ENCODE measurements around the gene TAGLN.

TAGLN gene

GRCh38 chr11:117199053-117199915 is at the start of gene TAGLN:
Gene TAGLN, plus strand, starts transcription at chr11:117199370. Its CDS starts 3,644 bp downstream, at chr11:117203014.
- no peak for DNase-seq

- DNase-seq, result no peak
These were observed 47.1 kb upstream of the TAGLN start for GRCh38 chr11:117152066-117152465.

- DNase-seq, result no peak
These were observed 44.7 kb upstream of the TAGLN start for GRCh38 chr11:117154468-117154867.

GRCh38 chr11:117157507-117157906 is 41.7 kb upstream of the TAGLN start:
- no peak for DNase-seq

GRCh38 chr11:117159892-117160291 is 39.3 kb upstream of the TAGLN start:
- no peak for DNase-seq

DNA sequence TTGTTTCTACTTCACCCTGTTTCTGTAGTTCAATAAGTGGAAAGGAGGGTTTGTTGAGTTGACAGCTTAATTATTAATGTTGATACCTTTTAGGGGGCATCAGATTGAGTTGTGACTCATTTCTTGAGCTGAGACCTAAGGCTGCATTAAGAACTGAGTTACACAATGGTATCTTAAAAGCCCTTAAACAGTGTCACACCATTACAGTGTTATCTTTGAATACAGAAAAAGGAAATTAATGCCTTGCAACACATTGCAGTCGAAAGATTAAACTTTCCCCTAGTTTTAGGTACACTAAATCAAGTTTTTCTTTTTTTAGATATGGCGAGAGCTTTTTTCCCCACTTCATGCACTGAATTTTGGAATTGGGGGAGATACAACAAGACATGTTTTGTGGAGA is 38.3 kb upstream of the TAGLN start:
- no peak for DNase-seq

- DNase-seq, result no peak
These were observed 32.7 kb upstream of the TAGLN start for GRCh38 chr11:117166491-117166890.

DNA sequence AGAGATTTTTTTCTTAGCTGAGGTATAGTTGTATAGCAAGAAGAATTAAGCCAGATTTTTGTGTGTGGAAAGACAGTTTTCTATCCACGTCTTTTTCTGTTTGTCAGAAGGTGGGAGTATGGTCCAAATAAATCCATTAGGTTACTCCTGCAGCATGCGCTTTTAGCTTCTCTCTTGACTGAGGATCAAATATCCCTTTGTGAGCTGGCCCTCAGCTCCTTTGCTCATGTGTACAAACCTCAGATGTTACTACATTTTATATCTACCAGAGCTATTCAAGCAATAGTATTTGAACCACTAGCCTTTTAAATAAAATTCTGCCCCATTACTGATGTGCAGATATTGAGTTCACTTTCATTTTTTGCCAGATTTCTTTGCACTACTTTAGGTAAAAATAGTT is 29.4 kb upstream of the TAGLN start:
- DNase-seq, result no peak

DNA sequence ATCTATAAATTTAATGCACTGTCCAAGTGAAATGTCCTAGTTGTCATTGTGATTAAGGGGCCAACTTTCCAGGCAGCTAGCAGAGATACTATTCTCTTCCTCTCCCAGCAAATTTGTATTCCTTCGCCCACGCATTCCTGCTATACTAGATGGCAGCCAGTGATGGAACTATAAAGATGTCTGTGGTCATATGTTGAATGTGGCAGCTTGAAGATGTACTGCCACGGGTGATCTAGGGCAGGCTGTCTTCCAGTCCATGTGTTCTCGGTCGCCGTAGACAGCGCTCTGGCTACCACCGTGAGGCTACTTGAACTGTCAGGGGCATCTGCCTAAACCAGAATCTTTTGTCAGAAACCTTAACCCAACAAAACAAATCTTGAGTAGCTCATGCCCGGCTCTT is 29.0 kb upstream of the TAGLN start:
- DNase-seq, result no peak

GRCh38 chr11:117171007-117171403 is 28.2 kb upstream of the TAGLN start:
- no peak for DNase-seq

GRCh38 chr11:117171404-117172061 is 27.6 kb upstream of the TAGLN start:
- DNase-seq, result no peak

GRCh38 chr11:117172724-117173421 is 26.3 kb upstream of the TAGLN start:
- no peak for DNase-seq

DNA sequence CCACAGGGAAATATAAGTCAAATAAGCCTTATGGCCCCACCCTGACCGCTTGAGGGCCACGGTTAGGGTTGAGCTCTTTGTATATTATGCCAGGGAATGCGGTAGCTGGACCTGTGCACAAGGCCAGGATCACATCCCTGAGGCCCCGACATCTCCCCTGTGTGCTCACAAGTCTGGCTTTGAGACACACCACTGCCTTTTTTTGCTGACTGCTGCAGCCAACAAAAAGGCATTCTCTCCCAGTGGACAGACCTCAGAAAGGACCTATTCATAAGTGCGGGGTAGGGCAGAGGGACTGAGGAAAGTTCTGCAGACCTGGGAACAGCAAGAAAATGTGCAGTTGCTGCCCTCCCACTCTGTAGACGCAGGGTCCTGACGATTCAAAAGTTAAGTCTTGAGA is 24.1 kb upstream of the TAGLN start:
- DNase-seq, result no peak

DNA sequence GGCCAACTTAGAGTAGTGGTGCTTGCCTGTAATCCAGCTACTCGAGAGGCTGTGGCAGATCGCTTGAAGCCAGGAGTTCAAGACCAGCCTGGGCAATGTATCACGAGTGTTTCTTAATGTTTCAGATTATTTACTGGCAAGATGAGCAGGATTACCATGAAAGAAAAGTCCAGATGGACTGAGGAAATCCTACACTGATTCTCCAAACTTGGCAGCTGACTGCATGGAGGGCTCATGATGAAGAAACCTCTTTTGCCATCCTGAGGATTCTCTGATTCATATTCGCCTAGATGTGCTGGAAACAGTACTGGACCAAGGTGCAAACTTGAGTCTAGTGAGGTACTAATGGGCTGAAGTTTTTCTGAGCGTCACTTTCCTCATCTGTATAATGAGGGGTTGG is 23.4 kb upstream of the TAGLN start:
- no peak for DNase-seq

GRCh38 chr11:117176186-117176585 is 23.0 kb upstream of the TAGLN start:
- DNase-seq, result no peak

DNA sequence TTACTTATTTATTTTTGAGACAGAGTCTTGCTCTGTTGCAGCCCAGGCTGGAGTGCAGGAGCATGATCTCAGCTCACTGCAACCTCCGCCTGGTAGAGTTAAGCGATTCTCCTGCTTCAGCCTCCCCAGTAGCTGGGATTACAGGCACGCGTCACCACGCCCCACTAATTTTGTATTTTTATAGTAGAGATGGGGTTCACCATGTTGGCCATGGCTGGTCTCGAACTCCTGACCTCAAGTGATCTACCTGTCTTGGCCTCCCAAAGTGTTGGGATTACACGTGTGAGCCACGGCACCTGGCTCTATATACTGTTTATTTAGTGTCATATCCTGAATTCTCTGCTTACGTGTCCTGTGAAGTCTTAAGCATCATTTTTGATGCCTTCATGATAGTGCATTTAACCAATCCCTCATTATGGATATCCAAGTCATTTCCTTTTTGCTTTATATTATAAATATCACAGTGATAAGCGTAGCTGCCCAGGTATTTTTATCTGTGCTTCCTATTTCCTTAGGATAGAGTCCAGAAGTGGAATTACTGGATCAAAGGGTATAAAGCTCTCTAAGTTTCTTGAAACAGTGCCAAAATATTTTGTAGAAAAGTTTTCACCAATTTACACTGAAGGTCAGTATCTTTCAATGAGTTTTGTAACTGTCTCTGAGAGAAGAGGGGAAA is 21.5 kb upstream of the TAGLN start:
- DNase-seq, result no peak

DNA sequence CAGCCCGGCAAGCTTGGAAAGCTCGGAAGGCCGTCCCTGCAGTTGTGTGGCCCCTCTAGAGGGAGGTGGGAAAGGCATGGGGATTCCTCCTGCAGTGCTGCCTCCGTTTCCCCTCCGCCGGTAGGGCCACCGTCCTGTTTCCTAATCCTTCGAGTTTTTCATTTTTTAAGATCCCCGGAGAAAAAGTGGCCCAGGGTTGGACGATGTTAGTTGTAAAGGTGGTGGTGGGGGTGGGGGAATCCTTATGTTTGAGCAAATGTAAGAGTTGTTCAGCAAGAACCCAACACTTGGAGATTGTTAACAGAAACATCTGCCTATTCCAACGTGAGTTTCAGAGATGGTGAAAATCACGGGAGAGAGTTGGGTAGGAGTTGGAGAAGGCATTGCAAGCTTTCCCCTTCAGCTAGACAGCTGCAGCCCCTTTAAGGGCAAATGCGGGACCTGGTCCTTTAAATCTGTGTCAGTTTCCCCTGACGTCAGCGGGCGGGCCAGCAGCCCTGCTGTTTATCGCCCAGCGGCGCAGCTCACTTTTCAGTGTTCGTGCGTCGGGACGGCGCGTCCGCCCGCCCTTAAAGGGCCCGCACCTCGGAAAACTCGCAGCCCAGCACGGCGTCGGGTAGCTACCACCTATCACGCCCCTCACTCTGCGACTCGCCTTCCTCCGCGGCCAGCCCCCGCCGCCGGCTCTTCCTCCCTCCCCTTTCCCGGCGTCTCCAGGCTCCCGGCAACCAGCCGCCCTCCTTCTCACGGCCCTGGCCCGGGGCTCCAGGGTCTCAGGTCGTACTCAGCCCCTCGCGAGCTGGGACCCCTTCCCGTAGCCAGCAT is 20.7 kb upstream of the TAGLN start, which contains the start of gene SIDT2:
Gene SIDT2, plus strand, starts transcription at position 534 of the 825 bp plus-strand sequence. CDS start 521 bp downstream, outside the sequence.
- DNase-seq, result peak; percentile 92

- DNase-seq, result peak; percentile 78
These were observed 19.8 kb upstream of the TAGLN start for GRCh38 chr11:117179048-117179999.

DNA sequence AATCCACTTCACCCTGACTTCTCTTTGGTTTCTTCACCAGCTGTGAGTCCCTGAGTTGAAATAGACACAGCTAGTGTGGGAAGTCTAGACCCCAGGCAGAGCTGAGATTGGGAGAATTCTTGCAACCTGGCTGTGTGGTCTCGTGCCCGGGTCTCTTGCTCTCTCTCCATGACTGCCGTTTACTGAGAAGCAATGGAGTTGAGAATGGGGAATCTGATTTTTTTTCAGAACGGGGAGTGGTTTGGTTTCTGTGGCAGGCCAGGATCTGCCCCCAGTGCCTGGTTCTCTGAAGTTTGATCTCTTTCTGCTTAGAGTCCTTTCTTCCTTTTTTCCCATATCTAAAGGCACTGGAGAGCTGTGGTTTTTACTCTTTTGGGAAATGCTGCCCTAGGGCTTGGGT is 19.1 kb upstream of the TAGLN start:
- peak; percentile 48 for DNase-seq

DNA sequence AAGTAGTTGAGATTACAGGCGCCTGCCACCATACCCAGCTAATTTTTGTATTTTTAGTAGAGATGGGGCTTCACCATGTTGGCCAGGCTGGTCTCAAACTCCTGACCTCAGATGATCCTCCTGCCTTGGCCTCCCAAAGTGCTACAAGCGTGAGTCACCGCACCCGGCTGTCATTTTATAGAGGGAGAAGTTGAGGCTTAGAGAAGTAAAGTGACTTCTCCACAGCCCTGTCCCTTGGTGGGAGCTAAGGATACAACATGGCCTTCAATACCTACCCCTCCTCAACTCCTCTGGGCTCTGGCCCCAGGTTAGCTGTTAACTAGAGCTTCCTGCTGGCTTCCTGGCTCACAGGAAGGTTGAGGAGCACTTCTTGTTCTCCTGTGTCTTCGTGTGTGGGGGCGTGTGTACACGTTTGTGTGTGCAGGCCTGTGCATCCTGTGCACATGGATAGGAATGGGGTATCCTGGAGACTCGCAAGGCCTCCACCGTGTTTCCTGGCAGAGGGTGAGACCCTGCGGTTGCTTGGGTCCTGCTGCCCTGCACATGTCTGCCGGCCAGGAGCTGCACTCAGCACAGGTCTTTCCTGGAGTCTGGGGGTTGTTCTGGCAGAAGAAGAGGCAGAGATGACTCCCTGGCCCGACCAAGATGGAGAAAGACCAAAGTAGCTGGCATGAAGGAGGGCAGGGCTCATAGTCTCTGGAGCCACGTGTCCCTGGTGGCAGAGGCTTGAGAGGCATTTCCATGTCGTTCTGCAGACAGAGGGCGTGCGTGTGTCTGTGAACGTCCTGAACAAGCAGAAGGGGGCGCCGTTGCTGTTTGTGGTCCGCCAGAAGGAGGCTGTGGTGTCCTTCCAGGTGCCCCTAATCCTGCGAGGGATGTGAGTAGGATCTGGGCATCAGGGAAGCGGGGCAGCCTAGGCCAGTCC is 18.2 kb upstream of the TAGLN start:
- peak; percentile 80 for DNase-seq

All from activated CD8-positive, alpha-beta memory T cell treated with anti-CD3 and anti-CD28 coated beads, Interleukin-2, amount 50 U/mL, for 48 hours (primary cell).